ENCODE data around the gene PLPPR5.

The PLPPR5 gene

DNA sequence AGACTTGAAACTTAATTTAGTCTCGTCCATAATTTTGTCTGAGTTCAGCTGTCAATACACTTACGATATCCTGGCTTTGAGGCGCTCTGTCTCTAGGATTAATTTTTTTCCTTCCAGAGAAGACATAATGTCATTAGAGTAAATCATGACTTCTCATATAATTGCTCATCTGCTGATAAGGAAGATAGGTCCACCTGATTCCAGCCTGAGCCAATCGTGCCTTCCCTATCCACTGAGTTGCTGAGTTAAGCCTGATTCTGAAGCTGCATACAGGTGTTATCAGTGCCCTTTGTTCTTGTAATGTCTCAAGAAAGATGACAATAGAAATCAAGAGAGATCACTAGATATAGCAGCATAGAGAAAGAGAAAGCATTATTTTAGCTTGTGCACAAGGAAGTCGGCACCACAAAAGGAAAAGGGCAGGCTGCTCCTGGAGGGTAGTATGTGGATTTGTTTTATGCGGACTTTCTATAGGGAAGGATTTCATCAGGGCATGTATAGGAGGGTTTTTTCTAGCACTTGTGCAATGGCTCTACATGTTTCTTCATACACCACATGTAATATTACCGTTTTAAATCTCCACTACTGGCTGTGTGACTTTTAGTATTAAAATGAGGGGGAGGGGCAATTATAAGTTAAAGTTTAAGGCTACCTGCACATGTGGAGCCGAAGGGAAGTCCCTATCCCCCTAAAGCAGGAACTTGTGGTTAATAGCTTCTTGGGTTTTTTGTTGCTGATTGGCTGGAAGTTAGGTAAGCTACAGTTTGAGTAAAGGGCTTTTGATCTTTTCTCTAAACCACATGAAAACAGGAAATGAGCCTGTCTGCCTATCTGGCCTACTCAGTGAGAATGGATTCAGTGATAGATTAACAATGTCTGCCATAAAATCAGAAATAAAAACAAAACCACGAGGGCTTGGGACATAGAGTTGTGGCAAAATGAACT is 133.4 kb downstream of the PLPPR5 start:
- Histone ChIP-seq H3K4me3 (no peak overlapping the region), H3K27ac (peak overlapping the region in 8 of 21 experiments; percentile 5 to 81 (median 72))

DNA sequence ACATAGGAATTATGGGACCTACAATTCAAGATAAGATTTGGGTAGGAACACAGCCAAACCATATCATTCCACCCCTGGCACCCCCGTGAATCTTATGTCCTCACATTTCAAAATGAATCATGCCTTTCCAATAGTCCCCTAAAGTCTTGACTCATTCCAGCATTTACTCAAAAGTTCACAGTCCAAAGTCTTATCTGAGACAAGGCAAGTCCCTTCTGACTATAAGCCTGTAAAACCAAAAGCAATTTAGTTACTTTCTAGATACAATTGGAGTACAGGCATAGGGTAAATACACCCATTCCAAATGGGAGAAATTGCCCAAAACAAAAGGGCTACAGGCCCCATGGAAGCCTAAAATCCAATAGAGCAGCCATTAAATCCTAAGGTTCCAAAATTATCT is 138.9 kb downstream of the PLPPR5 start:
- no peak overlapping the region for H3K4me3 ChIP-seq
- H3K27ac ChIP-seq: no peak overlapping the region

- H3K4me3 ChIP-seq: no peak overlapping the region
These were observed 144.3 kb downstream of the PLPPR5 start for GRCh38 chr1:98860329-98860728.

DNA sequence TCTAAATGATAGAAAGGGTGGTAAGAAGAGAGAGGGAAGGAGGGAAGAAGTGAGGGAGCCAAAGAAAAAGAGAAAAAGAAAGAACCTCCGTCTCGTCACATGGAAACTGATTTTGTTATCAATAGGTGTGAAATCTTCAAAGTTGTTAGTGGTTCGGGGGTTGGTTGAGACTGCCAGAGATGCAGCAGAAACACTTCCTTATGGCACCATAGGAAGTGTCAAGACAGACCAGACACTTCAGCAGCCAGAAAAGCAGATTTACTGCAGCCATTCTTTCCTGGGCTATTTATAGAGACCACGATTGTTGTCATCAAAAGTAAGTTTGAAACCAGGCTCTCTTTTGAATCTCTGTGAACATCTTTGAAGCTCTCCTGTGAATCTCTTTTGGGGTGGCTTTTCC is 150.5 kb downstream of the PLPPR5 start:
- no peak overlapping the region for H3K27ac ChIP-seq
- no peak overlapping the region for H3K4me3 ChIP-seq

More at GRCh38 chr1:98860329-98860728, 144.3 kb downstream of the PLPPR5 start:
- H3K27ac ChIP-seq: no peak overlapping the region

- H3K4me3 ChIP-seq: no peak overlapping the region
- H3K27ac ChIP-seq: no peak overlapping the region
These were observed 154.6 kb downstream of the PLPPR5 start for GRCh38 chr1:98849969-98850636.

DNA sequence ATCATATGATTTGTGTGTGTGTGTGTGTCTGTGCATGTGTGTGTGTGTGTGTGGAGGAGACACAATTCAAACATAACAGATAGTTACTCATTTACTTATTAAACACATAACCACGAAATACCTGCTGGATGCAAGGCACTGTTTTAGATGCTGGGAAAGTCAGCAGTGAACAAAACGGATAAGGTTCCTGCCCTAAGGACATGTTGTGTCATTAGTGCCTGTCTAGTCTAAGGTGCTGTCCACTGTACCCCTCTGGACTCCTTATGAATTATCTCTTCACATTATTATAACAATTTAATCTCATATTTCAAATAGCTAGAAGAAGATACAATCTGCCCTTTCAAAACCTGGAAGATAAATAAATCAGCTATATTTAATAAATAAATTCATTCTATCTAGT is 162.4 kb downstream of the PLPPR5 start:
- no peak overlapping the region for H3K27ac ChIP-seq
- H3K4me3 ChIP-seq: no peak overlapping the region

Data from skin epidermis (tissue), 12 donors.